Ishikawa (cell line): ENCODE measurements around the gene GPS2.
A peak's percentile ranks its signal among the peaks of the same experiment; 100 is the strongest.

Experiments used
- MAX ChIP-seq: IDR thresholded peaks from 2 replicates; pipeline ENCODE4 v1.6.1; 2012
- RAD21 ChIP-seq: IDR thresholded peaks from 2 replicates; pipeline ENCODE4 v1.6.1; 2012; ENCODE audit warnings: low read depth
- USF1 ChIP-seq: IDR thresholded peaks from 2 replicates; pipeline ENCODE4 v1.6.1; 2012

GRCh38 chr17:7356072-7356549 lies 41.0 kb upstream of the GPS2 start:
- TF ChIP-seq RAD21: peak; percentile 96
- TF ChIP-seq USF1: no peak
- 0 out of 2 replicates have a peak, but pooled peaks have one; percentile 23 for TF ChIP-seq MAX
